SK-N-SH (cell line): Measurements from ENCODE around the gene HLA-DOB.

Experiments
- FOSL2 ChIP-seq: IDR thresholded peaks from 2 replicates; pipeline ENCODE4 v1.4.0; 2012; ENCODE audit warnings: low read depth, mild to moderate bottlenecking, moderate library complexity, borderline replicate concordance
- POLR2AphosphoS5 ChIP-seq: IDR thresholded peaks from 2 replicates; pipeline ENCODE4 v1.6.1; 2012; ENCODE audit warnings: low read depth, low read length
- TAF1 ChIP-seq: IDR thresholded peaks from 2 replicates; pipeline ENCODE4 v1.6.1; 2012; ENCODE audit warnings: low read depth, mild to moderate bottlenecking, low read length, moderate library complexity, borderline replicate concordance
- TEAD4 ChIP-seq: IDR thresholded peaks from 2 replicates; pipeline ENCODE4 v1.4.0; 2012; ENCODE audit warnings: mild to moderate bottlenecking, borderline replicate concordance; ENCODE audit not compliant: insufficient read depth
- YY1 ChIP-seq: IDR thresholded peaks from 2 replicates; pipeline ENCODE4 v1.4.0; 2012; ENCODE audit warnings: low read depth, mild to moderate bottlenecking
- TF ChIP-seq, protein P1 (sequence below): fragments of 200-600 bp; sonication (generic); IDR thresholded peaks from 2 replicates; pipeline ENCODE4 v1.6.1; 2017; ENCODE audit warnings: antibody characterized with exemption, mild to moderate bottlenecking, moderate library complexity
- TF ChIP-seq, protein P2 (sequence below): fragments of 150-350 bp; IDR thresholded peaks from 2 replicates; pipeline ENCODE4 v1.6.1; 2016; ENCODE audit warnings: mild to moderate bottlenecking, low read depth, low read length

DNA sequence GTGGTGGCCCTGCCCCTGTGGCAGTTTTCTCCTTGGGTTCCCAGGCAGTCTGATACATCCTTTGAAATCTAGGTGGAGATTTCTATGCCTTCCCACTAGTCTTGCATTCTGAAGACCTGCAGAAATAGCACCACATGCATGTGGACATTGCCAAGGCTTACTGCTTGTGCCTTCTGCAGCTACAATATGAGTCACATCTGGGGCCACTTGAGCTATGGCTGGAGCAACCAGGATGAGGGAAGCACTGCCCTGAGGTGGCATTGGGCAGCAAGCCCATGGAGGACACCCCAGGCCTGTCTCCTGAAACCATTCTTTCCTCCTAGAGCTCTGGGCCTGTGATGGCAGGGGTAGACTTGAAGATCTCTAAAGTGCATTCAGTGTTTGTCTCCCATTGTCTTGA is 37.8 kb downstream of the HLA-DOB start:
- TF ChIP-seq, protein P1, sequence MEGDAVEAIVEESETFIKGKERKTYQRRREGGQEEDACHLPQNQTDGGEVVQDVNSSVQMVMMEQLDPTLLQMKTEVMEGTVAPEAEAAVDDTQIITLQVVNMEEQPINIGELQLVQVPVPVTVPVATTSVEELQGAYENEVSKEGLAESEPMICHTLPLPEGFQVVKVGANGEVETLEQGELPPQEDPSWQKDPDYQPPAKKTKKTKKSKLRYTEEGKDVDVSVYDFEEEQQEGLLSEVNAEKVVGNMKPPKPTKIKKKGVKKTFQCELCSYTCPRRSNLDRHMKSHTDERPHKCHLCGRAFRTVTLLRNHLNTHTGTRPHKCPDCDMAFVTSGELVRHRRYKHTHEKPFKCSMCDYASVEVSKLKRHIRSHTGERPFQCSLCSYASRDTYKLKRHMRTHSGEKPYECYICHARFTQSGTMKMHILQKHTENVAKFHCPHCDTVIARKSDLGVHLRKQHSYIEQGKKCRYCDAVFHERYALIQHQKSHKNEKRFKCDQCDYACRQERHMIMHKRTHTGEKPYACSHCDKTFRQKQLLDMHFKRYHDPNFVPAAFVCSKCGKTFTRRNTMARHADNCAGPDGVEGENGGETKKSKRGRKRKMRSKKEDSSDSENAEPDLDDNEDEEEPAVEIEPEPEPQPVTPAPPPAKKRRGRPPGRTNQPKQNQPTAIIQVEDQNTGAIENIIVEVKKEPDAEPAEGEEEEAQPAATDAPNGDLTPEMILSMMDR, result no peak
- TF ChIP-seq, protein P2, sequence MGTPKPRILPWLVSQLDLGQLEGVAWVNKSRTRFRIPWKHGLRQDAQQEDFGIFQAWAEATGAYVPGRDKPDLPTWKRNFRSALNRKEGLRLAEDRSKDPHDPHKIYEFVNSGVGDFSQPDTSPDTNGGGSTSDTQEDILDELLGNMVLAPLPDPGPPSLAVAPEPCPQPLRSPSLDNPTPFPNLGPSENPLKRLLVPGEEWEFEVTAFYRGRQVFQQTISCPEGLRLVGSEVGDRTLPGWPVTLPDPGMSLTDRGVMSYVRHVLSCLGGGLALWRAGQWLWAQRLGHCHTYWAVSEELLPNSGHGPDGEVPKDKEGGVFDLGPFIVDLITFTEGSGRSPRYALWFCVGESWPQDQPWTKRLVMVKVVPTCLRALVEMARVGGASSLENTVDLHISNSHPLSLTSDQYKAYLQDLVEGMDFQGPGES, result no peak
- TF ChIP-seq POLR2AphosphoS5 (no peak), TEAD4 (no peak), YY1 (no peak), TAF1 (no peak), FOSL2 (no peak)
